CD4-positive, alpha-beta T cell treated with Interleukin-15 for 1 hour (primary cell): Measurements from ENCODE around the gene TCFL5.

Source experiments
- DNase-seq: peaks from one replicate; pipeline ENCODE4 v3.0.0-alpha.2; 2020

The TCFL5 gene

GRCh38 chr20:62820962-62821725 is 40.5 kb downstream of the TCFL5 start:
- no peak for DNase-seq

DNA sequence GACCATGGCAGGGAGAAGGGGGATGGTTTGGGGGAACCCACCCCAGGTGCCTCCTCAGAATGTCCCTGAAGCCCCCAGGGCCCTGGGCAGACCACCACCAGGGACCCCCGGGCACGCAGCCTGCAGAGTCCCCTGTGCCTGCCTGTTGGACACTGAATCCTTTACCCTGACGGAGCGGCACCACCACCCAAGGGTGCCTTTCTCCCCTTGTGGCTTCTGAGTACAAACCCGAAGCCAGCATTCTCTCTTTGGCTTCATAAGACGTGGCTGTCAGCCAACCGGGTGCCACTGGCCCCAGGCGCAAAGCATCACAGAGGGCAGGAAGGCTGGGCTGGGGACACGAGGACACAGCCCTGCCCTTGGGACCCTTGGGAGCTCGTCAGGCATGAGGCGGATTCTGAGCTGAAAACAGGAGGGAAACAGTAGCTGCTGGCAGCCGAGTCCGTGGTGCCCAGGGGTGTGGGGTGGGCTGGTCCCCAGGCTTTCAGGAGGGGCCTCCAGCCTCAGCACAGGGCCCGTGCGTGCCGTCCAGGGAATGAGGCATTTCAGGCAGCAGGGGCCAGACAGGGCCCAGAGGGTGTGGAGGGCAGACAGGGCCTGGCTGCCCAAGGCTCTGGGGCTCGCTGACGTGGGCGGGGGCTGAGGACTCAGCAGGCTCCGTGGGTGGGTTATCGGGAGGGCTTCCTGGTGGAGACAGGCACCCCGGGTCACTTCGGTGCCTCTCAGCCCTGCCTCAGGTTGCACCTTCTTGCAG is 41.2 kb downstream of the TCFL5 start:
- DNase-seq = no peak

DNA sequence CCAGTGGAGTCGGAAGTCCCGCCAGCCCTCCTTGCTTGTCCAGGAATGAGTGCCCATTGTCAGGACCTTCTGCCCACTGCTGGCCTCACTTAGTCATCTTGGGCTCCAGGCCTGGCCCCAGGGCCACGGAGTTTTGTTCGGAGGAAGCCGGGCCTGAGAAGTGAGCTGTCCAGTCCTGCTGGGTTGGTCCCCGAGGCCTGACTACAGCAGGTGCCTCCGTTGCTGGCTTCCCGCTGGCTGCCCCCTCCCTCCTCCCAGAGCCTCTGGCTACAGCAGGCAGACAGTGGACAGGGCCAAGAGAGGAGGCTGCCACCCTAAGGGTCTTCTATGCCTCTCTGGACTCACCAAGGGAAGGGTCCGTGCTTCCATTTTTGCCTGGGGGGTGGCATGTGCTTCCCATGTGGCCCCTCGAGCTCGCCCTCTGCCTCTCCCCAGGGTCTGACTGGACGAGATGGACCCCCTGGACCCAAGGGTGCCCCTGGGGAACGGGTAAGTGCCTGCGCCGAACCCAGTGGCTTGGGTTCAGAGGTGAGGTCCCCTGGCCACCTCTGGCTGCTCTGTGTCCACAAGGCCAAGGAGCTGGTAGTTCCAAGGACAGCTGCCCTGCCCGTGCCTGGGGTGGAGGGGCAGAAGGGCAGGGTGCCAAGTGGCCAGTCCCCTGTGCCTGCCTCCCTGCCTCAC is 42.0 kb downstream of the TCFL5 start:
- DNase-seq = no peak

GRCh38 chr20:62818592-62819493 is 42.8 kb downstream of the TCFL5 start:
- DNase-seq = no peak

- DNase-seq = no peak
Measured at GRCh38 chr20:62817975-62818591, 43.5 kb downstream of the TCFL5 start.

DNA sequence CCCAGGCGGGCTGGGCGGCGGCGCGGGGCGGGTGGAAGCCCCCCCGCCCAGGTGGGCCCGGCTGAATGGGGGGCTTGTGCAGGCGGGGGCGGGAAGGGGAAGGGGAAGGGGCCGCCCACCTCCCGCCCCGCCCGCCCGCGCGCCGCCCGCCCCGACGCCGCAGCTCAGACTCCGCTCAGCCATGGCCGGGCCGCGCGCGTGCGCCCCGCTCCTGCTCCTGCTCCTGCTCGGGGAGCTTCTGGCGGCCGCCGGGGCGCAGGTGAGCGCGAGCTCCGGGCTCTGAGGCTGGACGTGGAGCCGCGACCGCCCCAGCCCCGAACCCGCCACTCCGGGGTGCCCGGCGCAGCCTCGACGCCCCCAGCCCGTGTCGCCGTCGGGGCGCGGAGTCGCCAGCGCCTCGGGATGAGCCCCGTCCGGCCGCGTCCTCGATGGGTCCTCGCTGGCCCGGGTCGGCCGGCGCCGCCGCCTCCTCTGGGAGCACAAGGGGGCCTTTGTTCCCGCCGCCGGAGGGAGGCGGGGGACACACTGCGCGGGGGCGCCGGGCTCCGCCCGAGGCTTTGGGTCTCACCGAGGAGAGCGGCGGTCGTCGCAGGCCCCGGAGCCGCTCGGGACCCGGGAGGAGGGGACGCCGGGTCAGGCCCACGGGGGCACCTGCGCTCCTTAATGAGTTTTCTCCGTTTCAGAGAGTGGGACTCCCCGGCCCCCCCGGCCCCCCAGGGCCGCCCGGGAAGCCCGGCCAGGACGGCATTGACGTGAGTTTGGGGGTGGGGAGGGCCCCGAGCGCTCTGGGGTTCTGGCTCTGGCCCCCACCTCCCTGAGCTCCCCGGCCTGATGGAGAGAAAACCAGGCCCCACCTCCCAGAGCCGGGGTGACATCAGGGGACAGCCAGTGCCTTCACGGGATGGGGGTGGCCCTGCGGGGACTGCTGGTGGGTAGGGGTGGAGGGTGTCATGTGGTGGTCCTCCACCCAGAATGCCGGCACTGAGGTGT is 44.4 kb downstream of the TCFL5 start, which contains the start of gene COL9A3:
TSS of gene COL9A3 (plus strand) at position 167 of the 990 bp plus-strand sequence. CDS start at position 182, 15 bp downstream.
- DNase-seq = no peak

- no peak for DNase-seq
Measured at GRCh38 chr20:62816031-62816883, 45.4 kb downstream of the TCFL5 start.

DNA sequence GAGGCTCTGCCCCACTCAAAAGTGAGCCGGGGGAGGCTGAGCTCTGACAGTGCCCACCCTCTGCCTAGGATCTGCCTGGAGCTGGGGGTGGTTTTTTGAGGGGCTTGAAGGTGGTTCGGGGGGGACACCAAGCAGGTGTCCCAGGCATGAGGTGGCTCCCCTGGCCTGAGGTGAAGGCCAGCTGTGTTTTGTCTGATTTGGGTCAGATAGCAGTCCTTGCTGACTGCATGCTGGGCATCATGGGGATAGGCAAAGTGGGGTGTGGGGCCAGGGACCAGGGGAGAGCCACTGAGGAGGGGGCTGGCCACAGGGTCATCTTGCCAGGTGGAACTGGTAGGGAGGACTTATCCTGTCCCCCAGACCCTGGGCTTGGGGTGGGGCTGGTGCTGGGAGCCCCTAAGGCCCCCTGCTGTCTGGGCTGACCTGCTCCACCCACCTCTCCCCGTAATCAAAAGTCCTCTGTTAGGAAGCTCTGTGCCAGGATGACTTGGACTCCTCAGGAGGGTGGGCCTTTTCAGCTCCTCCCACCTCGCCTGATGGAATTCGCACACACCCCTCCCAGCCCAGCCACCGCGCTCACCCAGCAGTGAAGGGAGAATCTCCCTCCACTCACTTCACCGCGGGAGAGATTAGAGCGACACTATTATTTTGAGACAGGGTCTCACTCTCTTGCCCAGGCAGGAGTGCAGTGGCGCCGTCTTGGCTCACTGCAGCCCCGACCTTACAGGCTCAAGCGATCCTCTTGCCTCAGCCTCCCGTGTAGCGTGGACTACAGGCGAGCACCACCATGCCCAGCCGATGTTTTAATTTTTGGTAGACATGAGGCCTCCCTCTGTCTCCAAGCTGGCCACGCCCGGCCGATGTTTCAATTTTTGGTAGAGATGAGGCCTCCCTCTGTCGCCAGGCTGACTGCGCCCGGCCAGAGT is 46.3 kb downstream of the TCFL5 start:
- no peak for DNase-seq

GRCh38 chr20:62814709-62815065 is 46.9 kb downstream of the TCFL5 start:
- no peak for DNase-seq

GRCh38 chr20:62814060-62814708 is 47.4 kb downstream of the TCFL5 start:
- no peak for DNase-seq

- no peak for DNase-seq
Measured at GRCh38 chr20:62813588-62813987, 48.0 kb downstream of the TCFL5 start.

DNA sequence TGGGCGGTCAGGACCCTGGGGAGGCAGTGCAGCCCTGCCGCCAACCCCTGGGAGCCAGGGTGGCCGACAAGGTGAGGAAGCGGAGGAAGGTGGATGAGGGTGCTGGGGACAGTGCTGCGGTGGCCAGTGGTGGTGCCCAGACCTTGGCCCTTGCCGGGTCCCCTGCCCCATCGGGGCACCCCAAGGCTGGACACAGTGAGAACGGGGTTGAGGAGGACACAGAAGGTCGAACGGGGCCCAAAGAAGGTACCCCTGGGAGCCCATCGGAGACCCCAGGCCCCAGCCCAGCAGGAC is 48.8 kb downstream of the TCFL5 start:
- no peak for DNase-seq

GRCh38 chr20:62812181-62812906 is 49.3 kb downstream of the TCFL5 start:
- DNase-seq = no peak

GRCh38 chr20:62811720-62812119 is 49.9 kb downstream of the TCFL5 start:
- DNase-seq = no peak

DNA sequence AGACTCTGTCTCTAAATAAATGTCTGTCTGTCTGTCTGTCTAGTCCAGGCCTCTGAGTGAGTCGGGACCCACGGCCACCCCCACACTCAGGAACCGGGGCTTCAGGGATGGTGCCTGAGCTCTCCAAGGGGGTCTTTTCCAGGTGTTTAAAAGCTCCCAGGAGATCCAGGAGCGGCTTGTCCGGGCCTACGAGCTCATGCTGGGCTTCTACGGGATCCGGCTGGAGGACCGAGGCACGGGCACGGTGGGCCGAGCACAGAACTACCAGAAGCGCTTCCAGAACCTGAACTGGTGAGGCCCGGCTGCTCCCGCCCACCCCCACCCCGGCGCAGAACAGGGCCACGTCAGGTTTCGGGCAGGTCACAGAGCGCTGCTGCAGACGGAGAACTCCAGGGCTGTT is 50.3 kb downstream of the TCFL5 start:
- no peak for DNase-seq

DNA sequence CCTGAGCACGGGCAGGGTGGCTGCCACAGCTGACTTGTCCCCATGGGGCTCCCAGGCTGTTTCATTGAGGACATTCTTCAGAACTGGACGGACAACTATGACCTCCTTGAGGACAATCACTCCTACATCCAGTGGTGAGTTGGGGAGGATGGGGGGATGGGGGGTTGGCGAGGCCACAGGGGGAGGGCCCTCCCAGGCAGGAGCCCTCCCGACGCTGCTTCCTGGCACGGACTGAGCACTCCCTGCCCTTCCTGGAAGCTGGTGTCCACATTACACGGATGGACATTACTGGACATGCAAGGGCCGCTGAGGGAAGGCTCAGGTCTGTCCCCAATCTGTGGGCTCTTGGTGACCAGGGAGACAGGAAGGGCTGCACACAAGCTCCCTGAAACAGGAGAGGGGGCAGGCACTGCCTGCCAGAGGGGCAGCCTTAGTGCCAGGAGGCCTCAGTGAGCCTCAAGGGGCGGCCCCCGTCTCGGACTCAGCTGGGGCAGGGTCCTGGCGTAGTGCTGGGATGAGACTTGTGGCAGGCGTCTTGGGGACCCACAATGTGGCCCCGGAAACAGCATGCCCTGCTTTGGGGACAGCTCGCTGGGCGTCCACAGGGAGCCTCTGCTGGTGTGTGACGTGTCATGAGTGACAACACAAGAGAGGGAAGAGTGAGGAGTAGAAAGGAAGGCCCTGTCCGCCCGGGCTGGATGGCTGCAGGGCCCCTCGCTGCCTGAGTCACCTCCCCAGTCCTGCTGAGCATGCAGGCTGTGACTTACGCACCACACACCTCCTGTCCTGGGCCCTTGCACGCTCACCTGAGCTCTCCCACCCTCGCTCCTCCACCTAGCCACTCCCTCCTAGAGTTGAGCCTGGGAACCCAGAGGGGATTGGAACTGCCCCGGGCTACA is 51.8 kb downstream of the TCFL5 start:
- no peak for DNase-seq
